OCI-LY3 (cell line): ENCODE measurements around the gene TUBB3.
"Not testable (repeated sequence)": the region's sequence is repeated elsewhere in the genome, so short reads cannot be mapped to it uniquely, and the experiment has no call there.

Experiments
- H2AFZ ChIP-seq: fragments of 200-600, 300-600 bp; shearing (Covaris generic); 2 replicates; pipeline ENCODE4 v1.6.0; 2014; ENCODE audit warnings: antibody characterized with exemption, low read depth, low read length
- H3K27ac ChIP-seq: fragments of 200-600, 300-600 bp; sonication (generic); 2 replicates; pipeline ENCODE4 v1.5.1; 2014; ENCODE audit warnings: mild to moderate bottlenecking, low read length, moderate library complexity, mixed read lengths
- H3K27me3 ChIP-seq: fragments of 200-600, 300-600 bp; sonication (generic); 2 replicates; pipeline ENCODE4 v1.6.1; 2014; ENCODE audit warnings: low read depth, low read length, mixed read lengths
- H3K36me3 ChIP-seq: fragments of 200-600, 300-600 bp; sonication (generic); replicated peaks from 2 replicates; pipeline ENCODE3; 2014; ENCODE audit warnings: low read depth, low read length, mixed read lengths
- H3K4me1 ChIP-seq: fragments of 300-600, 200-600 bp; sonication (generic); 2 replicates; pipeline ENCODE4 v1.6.1; 2014; ENCODE audit warnings: low read length, mixed read lengths
- H3K4me2 ChIP-seq: fragments of 200-600, 300-600 bp; sonication (generic); 2 replicates; pipeline ENCODE4 v1.6.1; 2014; ENCODE audit warnings: low read length, mixed read lengths
- H3K4me3 ChIP-seq: fragments of 300-600, 200-600 bp; sonication (generic); 2 replicates; pipeline ENCODE4 v1.5.1; 2014; ENCODE audit warnings: antibody characterized with exemption, mild to moderate bottlenecking, low read length, moderate library complexity
- H3K79me2 ChIP-seq: fragments of 300-600, 200-600 bp; shearing (Covaris generic); 2 replicates; pipeline ENCODE4 v1.6.1; 2014; ENCODE audit warnings: mild to moderate bottlenecking, low read length, mixed read lengths
- H3K9ac ChIP-seq: fragments of 300-600, 200-600 bp; shearing (Covaris generic); 2 replicates; pipeline ENCODE4 v1.6.0; 2014; ENCODE audit warnings: mild to moderate bottlenecking, low read length, moderate library complexity
- H3K9me3 ChIP-seq: fragments of 200-600, 300-600 bp; shearing (Covaris generic); 2 replicates; pipeline ENCODE4 v1.6.1; 2014; ENCODE audit warnings: low read length, mixed read lengths; ENCODE audit not compliant: insufficient read depth
- H4K20me1 ChIP-seq: fragments of 200-600, 300-600 bp; sonication (generic); 2 replicates; pipeline ENCODE4 v1.6.1; 2016; ENCODE audit warnings: low read length, mixed read lengths; ENCODE audit not compliant: insufficient read depth
- EZH2phosphoT487 ChIP-seq: fragments of 200-600 bp; shearing (Covaris generic); IDR thresholded peaks from 2 replicates; pipeline ENCODE4 v1.6.1; 2018; ENCODE audit warnings: antibody characterized with exemption, mixed run types, low read depth
- TF ChIP-seq, protein P1 (sequence below): fragments of 200-600, 300-600 bp; sonication (generic); IDR thresholded peaks from 2 replicates; pipeline ENCODE4 v1.5.1; 2014; ENCODE audit warnings: antibody characterized with exemption, low read length, low read depth

Gene TUBB3

DNA sequence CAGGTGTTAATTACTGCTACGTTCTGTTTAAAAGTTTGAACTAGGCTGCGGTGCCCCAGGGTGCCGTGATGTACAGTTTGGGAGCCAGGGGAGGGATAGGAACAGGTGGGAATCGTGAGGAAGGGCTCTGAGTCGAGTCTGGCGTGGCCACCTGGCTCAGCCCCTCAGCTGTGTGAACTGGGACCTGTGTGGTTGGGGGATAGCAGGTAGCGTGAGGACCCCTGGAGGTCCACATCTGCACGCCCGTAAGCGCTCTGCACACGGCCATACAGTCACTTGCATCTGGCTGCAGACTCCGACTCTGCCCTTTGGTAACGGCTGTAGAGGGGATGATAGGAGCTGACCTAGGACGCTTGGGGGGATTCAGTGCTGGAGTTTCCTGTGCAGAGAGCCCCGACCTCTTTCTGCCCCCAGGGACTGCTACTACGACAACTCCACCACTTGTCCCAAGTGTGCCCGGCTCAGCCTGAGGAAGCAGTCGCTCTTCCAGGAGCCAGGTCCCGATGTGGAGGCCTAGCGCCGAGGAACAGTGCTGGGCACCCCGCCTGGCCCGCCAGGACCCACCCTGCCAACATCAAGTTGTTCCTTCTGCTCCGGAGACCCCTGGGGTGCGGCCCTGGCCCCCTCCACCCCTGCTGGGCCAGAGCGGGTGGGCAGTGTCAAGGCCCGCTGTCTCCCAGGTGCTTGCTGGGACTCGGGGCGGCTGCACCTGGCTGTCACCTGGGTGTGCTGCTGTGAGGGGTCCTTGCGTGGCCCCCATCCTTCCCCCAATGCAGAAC lies 42.5 kb downstream of the TUBB3 start:
- no peaks in the 10 kb centered on the region for H3K4me1 ChIP-seq
- H3K9me3 ChIP-seq, result no peaks in the 10 kb centered on the region

DNA sequence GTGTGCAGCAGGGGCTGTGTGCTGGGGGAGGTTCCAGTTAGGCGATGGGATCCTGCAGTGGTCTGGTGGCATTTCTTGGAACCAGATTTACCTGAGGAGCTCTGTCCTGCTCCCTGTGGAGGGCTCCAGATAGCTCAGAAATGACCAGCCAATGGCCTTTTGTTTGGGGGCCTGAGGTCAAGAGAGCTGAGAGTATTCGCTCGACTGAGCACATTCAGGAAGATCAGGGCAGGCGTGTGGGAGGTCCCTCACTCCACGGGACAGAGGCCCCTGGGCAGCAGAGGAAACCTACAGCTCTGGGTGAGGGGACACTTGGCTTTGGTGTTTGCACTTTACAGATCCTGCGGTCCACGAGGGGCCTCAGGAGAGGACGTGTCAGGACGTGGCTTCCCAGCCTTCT lies 43.6 kb downstream of the TUBB3 start:
- H3K36me3 ChIP-seq, result peaks cover 18% of the 10 kb centered on the region
- 0 out of 2 replicates have a peak, but pooled peaks cover 4% of the 10 kb centered on the region for H4K20me1 ChIP-seq

More for the DNA sequence above, 42.5 kb downstream of the TUBB3 start:
- Histone ChIP-seq H3K27me3 (no peaks in the 10 kb centered on the region), H3K27ac (no peak overlapping the region), H3K9ac (no peak overlapping the region), H3K36me3 (peaks cover 8% of the 10 kb centered on the region), H3K4me2 (no peak overlapping the region), H3K79me2 (no peaks in the 10 kb centered on the region), H2AFZ (no peak overlapping the region), H3K4me3 (no peak overlapping the region), H4K20me1 (0 out of 2 replicates have a peak, but pooled peaks cover 4% of the 10 kb centered on the region)
- TF ChIP-seq, protein P1, sequence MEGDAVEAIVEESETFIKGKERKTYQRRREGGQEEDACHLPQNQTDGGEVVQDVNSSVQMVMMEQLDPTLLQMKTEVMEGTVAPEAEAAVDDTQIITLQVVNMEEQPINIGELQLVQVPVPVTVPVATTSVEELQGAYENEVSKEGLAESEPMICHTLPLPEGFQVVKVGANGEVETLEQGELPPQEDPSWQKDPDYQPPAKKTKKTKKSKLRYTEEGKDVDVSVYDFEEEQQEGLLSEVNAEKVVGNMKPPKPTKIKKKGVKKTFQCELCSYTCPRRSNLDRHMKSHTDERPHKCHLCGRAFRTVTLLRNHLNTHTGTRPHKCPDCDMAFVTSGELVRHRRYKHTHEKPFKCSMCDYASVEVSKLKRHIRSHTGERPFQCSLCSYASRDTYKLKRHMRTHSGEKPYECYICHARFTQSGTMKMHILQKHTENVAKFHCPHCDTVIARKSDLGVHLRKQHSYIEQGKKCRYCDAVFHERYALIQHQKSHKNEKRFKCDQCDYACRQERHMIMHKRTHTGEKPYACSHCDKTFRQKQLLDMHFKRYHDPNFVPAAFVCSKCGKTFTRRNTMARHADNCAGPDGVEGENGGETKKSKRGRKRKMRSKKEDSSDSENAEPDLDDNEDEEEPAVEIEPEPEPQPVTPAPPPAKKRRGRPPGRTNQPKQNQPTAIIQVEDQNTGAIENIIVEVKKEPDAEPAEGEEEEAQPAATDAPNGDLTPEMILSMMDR, result no peak

DNA sequence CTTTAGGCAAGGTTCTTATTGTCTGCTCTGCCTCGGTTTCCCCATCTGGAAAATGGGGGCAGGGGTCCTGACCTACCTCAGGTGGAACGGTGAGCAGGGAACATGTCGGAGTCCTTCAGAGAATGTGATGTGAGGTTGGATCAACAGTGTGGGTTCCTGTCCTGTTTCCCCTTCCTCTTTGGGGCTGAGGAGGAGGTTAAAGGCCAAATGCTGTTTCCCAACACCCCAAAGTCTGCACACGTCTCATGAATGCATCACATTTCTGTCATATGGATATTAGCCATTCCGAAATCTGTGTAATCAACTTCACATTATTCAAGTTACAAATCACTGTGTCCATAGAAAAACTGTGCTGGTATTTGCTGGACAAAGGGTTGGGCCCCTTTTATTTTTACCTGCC lies 44.3 kb downstream of the TUBB3 start:
- H3K27me3 ChIP-seq, H3K4me2 ChIP-seq, H2AFZ ChIP-seq, H3K9ac ChIP-seq, H3K79me2 ChIP-seq, H3K4me3 ChIP-seq, H3K9me3 ChIP-seq, H3K4me1 ChIP-seq, H3K27ac ChIP-seq, H4K20me1 ChIP-seq: not testable (repeated sequence)
- H3K36me3 ChIP-seq, result peaks cover 19% of the 10 kb centered on the region

More for the DNA sequence above, 43.6 kb downstream of the TUBB3 start:
- Histone ChIP-seq H2AFZ (no peak overlapping the region), H3K4me3 (no peak overlapping the region), H3K4me2 (no peak overlapping the region), H3K79me2 (peaks cover 6% of the 10 kb centered on the region), H3K27ac (no peak overlapping the region), H3K27me3 (no peaks in the 10 kb centered on the region), H3K9me3 (peaks cover 7% of the 10 kb centered on the region; the same call in 1 of the 2 replicates), H3K9ac (no peak overlapping the region), H3K4me1 (peaks cover 3% of the 10 kb centered on the region)
- TF ChIP-seq EZH2phosphoT487, result no peak
- TF ChIP-seq, protein P1, result no peak

DNA sequence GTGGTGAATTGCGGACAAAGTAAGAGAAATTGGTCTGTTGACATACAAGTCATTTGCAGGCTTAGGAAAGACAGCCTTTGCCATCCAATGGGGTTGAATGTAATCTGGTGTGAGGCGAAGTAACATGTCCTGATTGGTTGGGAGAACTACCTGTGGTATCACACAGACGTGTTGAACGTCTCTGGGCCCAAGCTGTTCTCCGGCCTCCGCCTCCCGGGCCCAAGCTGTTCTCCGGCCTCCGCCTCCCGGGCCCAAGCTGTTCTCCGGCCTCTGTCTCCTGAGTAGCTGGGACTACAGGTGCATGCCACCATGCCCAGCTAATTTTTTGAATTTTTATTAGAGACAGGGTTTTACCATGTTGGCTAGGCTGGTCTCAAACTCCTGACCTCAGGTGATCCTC lies 44.9 kb downstream of the TUBB3 start:
- not testable (repeated sequence) for H3K4me1 ChIP-seq, H3K9me3 ChIP-seq, H3K27ac ChIP-seq, H3K27me3 ChIP-seq, H2AFZ ChIP-seq, H4K20me1 ChIP-seq, H3K9ac ChIP-seq, H3K4me3 ChIP-seq, H3K4me2 ChIP-seq
- H3K79me2 ChIP-seq, result peaks cover 14% of the 10 kb centered on the region
- peaks cover 19% of the 10 kb centered on the region for H3K36me3 ChIP-seq

DNA sequence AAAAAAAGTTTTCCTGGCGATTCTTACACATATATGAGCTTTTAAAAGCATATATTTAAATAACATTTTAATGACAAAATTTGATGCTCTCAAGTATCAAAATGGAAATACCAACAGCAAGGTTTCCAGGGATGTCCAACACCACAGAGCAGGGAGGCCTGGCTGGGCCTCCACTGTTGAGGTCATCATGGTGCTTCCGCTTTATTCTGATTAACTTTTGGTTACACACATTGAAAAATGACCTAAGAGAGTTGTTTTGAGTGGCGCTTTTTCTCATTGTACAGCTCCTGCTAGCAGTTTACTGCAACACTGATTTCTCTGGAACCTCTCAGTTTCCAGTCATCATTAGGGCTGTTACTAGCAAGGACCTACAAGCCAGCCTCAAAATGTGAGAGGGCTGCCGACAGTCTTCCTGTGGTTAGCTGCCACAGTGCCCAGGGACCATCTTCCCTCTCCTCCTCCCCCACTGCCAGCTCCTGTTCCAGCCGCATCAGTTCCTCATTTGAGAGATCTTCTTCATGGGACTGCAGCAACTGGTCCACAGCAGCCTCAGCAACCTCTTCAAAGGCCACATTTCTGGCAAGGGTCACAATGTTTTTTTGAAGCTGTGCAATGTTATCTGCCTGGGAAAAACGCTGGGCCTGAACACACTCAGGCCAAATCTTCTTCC lies 46.7 kb downstream of the TUBB3 start:
- no peak overlapping the region for H3K4me2 ChIP-seq
- H3K4me1 ChIP-seq, result peaks cover 15% of the 10 kb centered on the region

More for the DNA sequence above, 46.7 kb downstream of the TUBB3 start:
- H3K9me3 ChIP-seq, result peaks cover 7% of the 10 kb centered on the region; the same call in 1 of the 2 replicates
- peaks cover 32% of the 10 kb centered on the region for H3K79me2 ChIP-seq
- H3K27me3 ChIP-seq, result no peaks in the 10 kb centered on the region
- no peak overlapping the region for H3K27ac ChIP-seq
- H3K9ac ChIP-seq, result no peak overlapping the region
- TF ChIP-seq, protein P1, result no peak
- TF ChIP-seq EZH2phosphoT487, result no peak
- H4K20me1 ChIP-seq, result peaks cover 7% of the 10 kb centered on the region
- H3K36me3 ChIP-seq, result peaks cover 17% of the 10 kb centered on the region
- no peak overlapping the region for H3K4me3 ChIP-seq
- H2AFZ ChIP-seq, result no peak overlapping the region
